NOMO-1 treated with DMSO at 0.1 percent for 48 hours (cell line): ENCODE measurements around the gene CCDC88C.
"Not testable (repeated sequence)": the region's sequence is repeated elsewhere in the genome, so short reads cannot be mapped to it uniquely, and the experiment has no call there.

ENCODE experiments used
- DNase-seq: peaks from one replicate; lab custom pipeline; 2025; ENCODE audit not compliant: unreplicated experiment; lab: John Stamatoyannopoulos, UW

CCDC88C gene

DNA sequence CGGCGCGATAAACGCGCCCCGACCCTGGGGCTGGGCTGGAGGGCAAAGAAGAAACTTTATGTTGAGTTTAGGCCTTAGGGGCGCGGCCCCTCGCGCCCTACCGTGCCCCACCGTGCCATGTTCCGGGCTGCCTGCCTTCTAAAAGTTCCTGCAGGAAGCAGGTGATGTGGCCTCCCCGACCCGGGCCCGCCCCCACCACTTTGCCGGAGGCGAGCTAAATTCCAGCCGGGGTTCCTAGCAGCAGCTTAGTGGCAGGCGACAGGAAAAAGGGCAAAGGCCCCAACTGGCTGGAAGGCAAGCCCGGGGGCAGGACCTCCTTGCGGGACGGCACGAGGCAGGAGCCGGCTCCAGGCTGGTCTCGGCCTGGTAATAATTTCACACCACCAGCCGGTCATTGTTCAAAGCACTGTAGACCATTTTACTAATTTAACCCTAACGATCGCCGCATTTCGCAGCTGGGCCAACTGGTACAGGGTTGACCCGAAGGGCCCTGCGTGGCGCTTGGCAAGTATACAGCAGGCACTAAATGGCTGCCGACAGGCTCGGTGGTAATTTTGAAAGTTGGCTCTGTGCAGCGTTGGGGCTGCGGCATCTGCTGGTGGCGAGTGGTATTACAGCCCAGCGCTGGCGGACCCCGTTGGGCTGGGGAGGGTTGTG, 895 bp upstream of the CCDC88C start:
- DNase-seq, result peak; percentile 52

DNA sequence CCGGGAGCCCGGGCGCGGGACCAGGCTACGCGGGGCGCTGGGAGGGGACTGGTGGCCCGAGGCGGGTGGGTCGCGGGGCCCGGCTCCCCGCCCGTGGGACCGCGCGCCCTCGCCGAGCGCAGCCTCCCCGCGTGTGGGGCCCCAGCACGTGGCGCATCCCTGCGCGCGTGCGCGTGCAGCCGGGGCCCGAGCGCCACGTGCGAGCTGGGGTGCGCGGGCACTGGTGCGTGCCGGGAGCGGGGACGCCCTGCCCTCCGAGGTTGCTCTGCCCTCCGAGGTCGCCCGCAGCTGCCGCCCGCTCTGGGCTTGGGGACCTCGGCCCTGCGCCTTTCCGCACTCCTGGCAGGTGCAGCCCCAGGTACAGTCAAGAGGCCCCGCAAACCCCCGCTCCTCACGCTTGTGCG, 365 bp upstream of the CCDC88C start:
- DNase-seq, result peak; percentile 51

DNA sequence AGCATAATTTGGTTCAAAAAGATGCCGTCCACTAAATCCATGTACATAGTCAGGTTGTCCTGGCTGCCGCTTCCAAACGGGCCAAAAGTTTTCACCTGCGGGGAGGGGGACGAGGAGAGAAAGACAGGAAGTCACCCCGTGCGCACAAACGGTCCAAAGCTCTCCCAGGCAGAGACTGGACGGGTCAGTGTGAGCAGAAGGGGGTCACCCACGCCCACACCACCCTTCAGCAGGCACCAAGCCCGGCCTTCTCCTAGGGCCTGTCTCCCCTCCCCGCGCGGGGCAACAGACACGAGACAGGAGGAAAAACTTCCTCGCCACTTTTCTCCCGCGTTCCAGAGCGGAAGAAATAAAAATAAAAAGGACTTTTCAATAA, 888 bp downstream of the CCDC88C start:
- no peak for DNase-seq

DNA sequence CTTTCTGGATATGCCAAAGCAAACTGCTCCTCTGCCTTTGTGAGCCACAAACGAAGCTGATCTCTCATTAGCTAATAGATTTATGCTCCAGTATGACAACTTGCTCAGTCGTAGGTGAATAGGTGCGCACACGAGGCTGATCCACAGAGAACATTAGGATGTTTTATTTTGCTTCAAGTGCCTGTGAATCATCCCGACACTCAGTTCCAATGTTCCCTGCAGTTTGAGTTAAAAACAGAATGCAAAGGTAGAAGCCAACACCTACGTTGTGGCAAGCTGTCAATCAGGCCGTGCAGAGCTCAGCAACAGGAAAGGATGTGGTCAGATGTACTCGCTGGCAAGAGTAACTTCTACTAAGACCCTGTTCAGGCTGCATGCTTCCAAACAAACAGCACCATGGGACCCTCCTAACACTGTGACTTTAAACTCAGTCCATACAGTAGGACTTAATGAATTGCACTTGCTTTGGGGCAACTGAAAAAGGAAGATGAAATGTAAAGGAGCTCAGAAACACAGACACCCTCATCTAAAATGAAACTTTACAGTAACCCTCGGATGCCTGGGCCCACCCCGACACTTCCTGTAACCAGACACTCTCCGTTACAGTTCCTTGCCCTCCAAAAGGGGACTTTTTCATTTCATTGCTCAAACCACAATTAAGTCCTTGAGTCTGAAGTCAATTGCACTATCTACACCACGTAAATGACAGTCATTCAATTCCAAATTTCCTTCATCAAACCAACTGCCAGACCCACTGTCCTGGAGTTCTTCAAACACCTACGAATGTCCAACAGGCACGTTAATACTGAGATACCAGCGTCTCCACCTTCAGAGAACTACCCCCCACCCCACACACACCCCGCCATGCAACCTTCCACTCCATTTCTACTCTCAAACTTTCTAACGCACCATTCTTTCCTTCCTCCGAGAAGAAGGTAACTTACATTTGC, 1.6 kb downstream of the CCDC88C start:
- DNase-seq, result peak; percentile 53

DNA sequence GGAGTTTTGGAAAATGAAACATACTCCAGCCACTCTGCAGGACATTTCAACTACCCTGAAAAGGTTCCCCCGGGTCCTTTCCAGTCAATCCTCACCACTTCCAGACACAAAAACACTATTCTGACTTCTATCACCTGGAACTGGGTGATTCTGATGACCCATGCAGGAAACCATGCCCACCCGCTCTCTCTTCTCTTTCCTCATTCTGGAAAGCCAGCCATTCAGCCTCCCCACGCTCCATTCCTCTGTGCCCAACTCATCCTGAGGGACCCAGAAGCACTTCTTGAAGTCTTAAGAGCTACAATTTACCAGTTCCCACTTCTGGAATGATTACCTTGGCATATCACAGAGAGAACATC, 3.2 kb downstream of the CCDC88C start:
- DNase-seq, result no peak

DNA sequence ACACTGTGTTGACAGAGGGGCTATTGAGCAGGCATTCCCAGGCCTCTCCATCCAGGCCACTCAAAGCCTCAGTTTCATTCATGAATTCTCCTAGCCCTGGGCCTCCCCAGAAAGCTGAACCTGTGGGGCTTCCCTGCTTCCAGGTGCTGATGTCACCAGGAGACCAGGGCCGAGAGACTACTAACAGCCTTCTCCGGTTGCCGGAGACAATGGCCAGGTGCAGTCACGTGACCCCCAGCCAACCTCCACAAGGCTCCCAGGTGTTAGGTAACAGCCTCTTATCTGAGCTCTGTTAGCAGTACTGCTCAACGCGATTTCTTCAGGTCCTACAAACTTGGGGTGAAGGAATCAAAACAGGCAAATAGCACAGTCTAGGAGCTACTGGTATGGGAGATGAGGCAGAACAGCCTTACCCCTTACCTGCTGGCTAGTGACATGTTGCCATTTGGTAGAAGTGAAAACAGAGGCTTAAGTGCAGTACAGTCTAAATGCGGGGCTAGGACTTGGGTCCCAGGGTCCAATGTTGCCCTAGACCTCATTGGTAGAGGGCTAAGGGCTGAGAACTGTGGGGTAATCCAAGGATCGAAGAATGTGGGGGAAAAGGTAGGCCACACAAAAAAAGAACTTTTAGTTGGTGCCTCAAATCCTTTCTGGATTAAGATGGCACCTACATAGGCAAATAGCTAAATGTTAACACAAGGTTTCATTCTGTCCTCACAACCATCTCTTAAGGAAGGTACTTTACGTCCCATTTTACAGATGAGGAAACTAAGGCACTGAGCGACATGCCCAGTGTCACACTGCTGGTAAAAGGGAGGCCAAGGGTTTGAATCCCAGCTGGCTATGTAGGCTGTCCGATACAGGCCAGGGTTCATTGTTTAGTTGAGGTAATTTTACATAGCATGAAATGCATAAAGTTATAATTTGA, 3.8 kb downstream of the CCDC88C start:
- no peak for DNase-seq

DNA sequence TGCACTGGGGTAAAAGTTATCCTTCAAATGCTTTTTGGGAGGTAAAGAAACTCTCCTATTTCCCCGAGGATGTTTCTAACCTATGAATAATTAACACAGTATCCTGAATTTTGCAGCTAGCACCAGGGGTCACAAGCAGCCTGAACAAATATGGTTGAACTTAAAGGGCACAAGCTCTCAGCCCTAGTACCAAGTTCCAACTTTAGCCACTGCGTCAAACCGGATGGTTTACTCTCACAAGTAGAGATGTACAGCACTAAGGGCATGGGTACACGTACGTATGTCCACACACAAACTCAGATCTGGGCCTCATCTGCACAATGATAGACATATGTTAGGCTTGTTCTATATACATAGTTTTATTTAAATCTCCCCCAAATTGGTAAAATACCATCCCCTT, 4.7 kb downstream of the CCDC88C start:
- DNase-seq, result no peak

DNA sequence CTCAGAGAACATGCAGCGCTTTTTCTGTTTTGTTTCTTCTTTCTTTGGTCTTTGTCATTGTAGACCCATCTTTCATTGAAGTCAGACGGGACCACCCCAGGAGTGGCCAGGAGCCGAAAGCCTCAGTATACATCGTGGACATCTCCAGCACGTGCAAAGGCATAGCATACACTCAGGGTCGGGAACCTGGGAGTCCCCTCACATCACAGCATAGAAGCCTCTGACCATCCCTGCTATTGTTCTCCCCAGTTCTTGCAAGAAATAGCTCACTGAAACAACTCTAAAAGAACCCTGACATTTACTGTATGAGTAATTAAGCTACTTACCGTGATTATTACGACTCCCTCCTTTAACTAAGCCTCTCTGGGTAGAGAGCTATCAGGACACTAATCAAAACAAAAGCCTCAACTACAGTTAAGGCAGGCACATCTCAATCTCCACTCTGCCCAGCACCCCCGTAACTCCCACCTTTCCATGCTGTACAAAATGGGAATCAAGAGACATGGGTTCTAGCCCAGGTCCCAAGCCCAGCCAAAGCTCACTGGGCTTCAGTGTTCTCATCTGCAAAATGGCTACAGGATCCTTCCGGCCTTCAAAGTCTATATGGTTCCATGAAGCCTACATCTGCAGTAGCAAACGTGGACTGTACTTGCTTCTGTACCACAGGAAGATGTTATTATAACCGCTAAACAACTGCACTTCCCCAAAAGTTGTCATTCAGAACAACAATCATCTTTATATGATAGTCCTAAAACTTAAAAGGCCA, 6.7 kb downstream of the CCDC88C start:
- peak; percentile 31 for DNase-seq

- no peak for DNase-seq
Observed at GRCh38 chr14:91409928-91410718, 7.5 kb downstream of the CCDC88C start.

GRCh38 chr14:91409240-91409639, 8.4 kb downstream of the CCDC88C start:
- not testable (repeated sequence) for DNase-seq

DNA sequence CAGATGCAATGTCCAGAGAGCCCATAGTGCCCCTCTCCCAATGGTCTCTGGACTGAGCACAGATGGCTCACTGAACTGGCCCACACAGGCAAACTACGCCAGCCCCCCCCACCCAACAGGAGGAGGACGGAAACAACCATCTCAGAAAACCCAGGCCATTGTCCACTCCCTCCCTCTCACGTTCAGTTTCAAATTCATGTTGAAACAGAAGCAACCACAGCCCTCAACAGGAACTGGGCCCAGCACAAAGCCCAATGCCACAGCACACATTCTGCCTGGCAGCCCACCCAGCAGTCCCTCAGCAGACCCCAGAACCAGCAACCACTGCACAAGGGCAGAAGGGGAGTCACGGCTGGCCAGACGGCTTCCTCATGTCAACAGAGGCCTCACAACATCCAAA, 10.6 kb downstream of the CCDC88C start:
- no peak for DNase-seq

GRCh38 chr14:91406451-91406850, 11.2 kb downstream of the CCDC88C start:
- DNase-seq, result no peak

- DNase-seq, result no peak
Observed at GRCh38 chr14:91405724-91406435, 11.7 kb downstream of the CCDC88C start.

- no peak for DNase-seq
Observed at GRCh38 chr14:91405241-91405721, 12.3 kb downstream of the CCDC88C start.

GRCh38 chr14:91402771-91403600, 14.6 kb downstream of the CCDC88C start:
- no peak for DNase-seq

DNA sequence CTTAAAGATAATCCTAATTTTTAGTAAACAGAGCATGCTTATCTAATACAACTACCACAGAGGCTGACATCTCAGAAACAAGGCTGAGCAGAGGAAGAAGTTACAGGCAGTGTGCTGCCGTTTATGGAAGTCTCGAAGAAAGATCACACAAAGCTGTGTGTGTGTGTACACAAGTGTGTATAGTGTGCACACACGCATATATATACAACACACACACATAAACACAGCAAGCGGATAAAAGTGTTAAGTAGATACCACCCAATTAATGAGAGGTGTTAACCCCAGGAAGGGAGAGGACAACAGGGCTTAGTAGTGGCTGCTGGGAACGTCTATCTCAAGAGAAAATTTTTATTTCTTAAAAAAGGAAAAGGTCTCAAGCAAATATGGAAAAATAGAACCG, 15.3 kb downstream of the CCDC88C start:
- no peak for DNase-seq

- DNase-seq, result no peak
Observed at GRCh38 chr14:91401751-91402150, 15.9 kb downstream of the CCDC88C start.

- DNase-seq, result no peak
Observed at GRCh38 chr14:91400696-91401095, 16.9 kb downstream of the CCDC88C start.
